Measurements from ENCODE around the gene ALPL. TPM values are rescaled to one million over a fixed set of nuclear protein-coding genes. Genes with fewer than 3 reads are reported as not detected.

The ALPL gene
- total and polyA plus RNA-seq, 12 donors = 21.9 to 752 (median 70.6) TPM

DNA sequence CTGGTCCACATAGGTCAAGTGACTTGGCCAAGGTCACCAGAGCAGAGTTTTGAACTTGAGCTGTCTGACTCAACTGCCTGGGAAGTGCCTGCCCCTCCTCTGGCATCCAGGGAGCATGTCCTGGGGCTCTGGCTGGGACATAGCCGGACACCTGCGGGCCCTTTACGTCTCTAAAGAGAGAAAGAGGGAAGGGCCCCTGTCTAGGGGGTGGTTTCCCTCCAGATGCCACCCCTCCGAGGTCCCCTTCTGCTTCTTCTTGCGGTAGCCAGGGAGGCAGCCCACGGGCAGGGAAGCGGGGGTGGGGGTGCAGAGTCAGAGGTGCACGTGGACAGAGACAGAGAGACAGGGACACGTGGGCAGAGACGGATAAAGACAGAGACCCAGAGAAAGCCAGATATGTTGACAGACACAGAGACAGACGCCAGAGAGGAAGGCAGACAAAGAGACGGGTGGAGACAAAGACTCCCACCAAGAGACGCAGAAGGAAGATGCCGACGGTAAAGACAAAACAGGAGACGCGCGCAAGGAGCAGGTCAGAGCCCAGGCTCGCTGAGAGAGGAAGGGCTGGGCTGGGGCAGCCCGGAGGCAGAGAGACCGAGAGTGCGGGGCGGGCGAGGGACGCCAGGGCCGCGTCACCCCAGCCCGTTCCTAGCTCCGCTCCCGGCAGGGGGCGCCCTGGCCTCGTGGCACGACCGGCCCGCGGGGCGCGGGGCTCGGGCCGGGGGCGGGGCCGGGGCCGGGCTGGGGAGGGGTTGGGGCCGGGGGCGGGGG lies 458 bp upstream of the ALPL start:
- Histone ChIP-seq H3K27me3 (no peaks in the 10 kb centered on the region), H3K4me1 (replicated peaks in 1 of 2) (peaks cover 8 to 31% of the 10 kb centered on the region in 2 donors), H3K27ac (peak overlapping the region in 3 of 5 donors; percentile 57 to 65 (median 62)), H3K4me3 (peak overlapping the region in 2 of 4 donors; percentile 16 to 51), H3K36me3 (replicated peaks in 1 of 2) (no peaks in the 10 kb centered on the region), H3K9me3 (replicated peaks in 1 of 3) (no peaks in the 10 kb centered on the region)
- DNase-seq = peak; percentile 64 to 87 (median 84)
- WGBS, 4 donors = 3 to 8% (median 5%) methylated on average over 18 to 44 of the region's 45 CpGs
- intact Hi-C loops (cut with DNase I) = loop anchor here in 1 of 2 donors (5.0 kb wide), 1 partner anchor 64 kb away; no protein-coding TSS in a partner anchor
- TF ChIP-seq POLR2A (IDR thresholded peaks at IDR 0.05) = no peak
- TF ChIP-seq, protein P1, sequence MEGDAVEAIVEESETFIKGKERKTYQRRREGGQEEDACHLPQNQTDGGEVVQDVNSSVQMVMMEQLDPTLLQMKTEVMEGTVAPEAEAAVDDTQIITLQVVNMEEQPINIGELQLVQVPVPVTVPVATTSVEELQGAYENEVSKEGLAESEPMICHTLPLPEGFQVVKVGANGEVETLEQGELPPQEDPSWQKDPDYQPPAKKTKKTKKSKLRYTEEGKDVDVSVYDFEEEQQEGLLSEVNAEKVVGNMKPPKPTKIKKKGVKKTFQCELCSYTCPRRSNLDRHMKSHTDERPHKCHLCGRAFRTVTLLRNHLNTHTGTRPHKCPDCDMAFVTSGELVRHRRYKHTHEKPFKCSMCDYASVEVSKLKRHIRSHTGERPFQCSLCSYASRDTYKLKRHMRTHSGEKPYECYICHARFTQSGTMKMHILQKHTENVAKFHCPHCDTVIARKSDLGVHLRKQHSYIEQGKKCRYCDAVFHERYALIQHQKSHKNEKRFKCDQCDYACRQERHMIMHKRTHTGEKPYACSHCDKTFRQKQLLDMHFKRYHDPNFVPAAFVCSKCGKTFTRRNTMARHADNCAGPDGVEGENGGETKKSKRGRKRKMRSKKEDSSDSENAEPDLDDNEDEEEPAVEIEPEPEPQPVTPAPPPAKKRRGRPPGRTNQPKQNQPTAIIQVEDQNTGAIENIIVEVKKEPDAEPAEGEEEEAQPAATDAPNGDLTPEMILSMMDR (IDR thresholded peaks at IDR 0.05) = peak; percentile 18 to 74 (median 56)

DNA sequence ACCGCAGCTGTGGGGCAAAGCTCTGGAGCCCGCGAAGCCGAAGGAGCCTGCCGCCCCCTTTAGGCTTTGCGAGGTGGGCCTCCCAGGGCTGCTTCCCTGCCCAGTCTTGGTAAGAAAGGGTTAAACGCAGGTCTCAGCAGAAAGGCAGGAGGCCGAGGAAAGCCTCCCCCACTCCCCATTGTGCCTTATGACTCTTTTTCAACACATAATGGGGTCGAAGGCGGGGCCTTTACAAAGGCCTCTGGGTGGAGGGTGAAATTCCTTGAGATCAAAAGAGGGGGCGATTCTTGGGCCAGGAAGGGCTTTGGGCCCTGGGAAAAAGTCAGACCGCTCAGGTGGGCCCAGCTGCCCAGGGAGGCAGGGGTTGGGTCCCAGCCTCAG lies 880 bp downstream of the ALPL start:
- Histone ChIP-seq H3K4me3 (peak overlapping the region in 1 of 4 donors; percentile 51), H3K36me3 (replicated peaks in 1 of 2) (no peaks in the 10 kb centered on the region), H3K27me3 (no peaks in the 10 kb centered on the region), H3K27ac (peak overlapping the region in 2 of 5 donors; percentile 45 to 65), H3K4me1 (replicated peaks in 1 of 2) (peaks cover 8 to 31% of the 10 kb centered on the region in 2 donors), H3K9me3 (replicated peaks in 1 of 3) (no peaks in the 10 kb centered on the region)
- no peak for TF ChIP-seq POLR2A (IDR thresholded peaks at IDR 0.05)
- TF ChIP-seq, protein P1 (IDR thresholded peaks at IDR 0.05) = no peak
- no peak for DNase-seq
- 70 to 79% (median 74%) methylated on average over 12 of the region's 12 CpGs for WGBS, 4 donors
- intact Hi-C loops (cut with DNase I) = loop anchor here in 1 of 2 donors (10.0 kb wide), 1 partner anchor 145 kb away; no protein-coding TSS in a partner anchor

- TF ChIP-seq POLR2A (IDR thresholded peaks at IDR 0.05) = no peak
- TF ChIP-seq, protein P1 (IDR thresholded peaks at IDR 0.05) = no peak
- intact Hi-C loops (cut with DNase I) = loop anchor here in 1 of 2 donors (10.0 kb wide), 1 partner anchor 144 kb away; no protein-coding TSS in a partner anchor
- H3K27ac ChIP-seq = peak overlapping the region in 4 of 5 donors; percentile 47 to 81 (median 52)
- no peak overlapping the region for H3K4me3 ChIP-seq
- no peak for DNase-seq
- H3K36me3 ChIP-seq (replicated peaks in 1 of 2) = no peaks in the 10 kb centered on the region
- peaks cover 8 to 31% of the 10 kb centered on the region in 2 donors for H3K4me1 ChIP-seq (replicated peaks in 1 of 2)
- 87 to 91% (median 89%) methylated on average over 8 to 9 of the region's 9 CpGs for WGBS, 4 donors
- H3K9me3 ChIP-seq (replicated peaks in 1 of 3) = no peaks in the 10 kb centered on the region
- H3K27me3 ChIP-seq = no peaks in the 10 kb centered on the region
These were observed 1.8 kb downstream of the ALPL start for GRCh38 chr1:21510885-21511578.
